Measurements from ENCODE around the gene FAM204A.

Gene FAM204A

GRCh38 chr10:118278649-118279048, 63.5 kb downstream of the FAM204A start:
- DNase-seq (ENCODE audit: low read depth in 3 of 3) = no peak

GRCh38 chr10:118277871-118278270, 64.3 kb downstream of the FAM204A start:
- DNase-seq (ENCODE audit: low read depth in 3 of 3) = no peak

- no peak for DNase-seq (ENCODE audit: low read depth in 3 of 3)
These were observed 65.4 kb downstream of the FAM204A start for GRCh38 chr10:118276727-118277126.

- no peak for DNase-seq (ENCODE audit: low read depth in 3 of 3)
These were observed 65.9 kb downstream of the FAM204A start for GRCh38 chr10:118276204-118276603.

GRCh38 chr10:118273662-118274061, 68.5 kb downstream of the FAM204A start:
- DNase-seq (ENCODE audit: low read depth in 3 of 3) = no peak

- no peak for DNase-seq (ENCODE audit: low read depth in 3 of 3)
These were observed 69.4 kb downstream of the FAM204A start for GRCh38 chr10:118272767-118273166.

GRCh38 chr10:118272149-118272721, 69.9 kb downstream of the FAM204A start:
- DNase-seq (ENCODE audit: low read depth in 3 of 3) = no peak

- no peak for DNase-seq (ENCODE audit: low read depth in 3 of 3)
These were observed 70.5 kb downstream of the FAM204A start for GRCh38 chr10:118271671-118272070.

- no peak for DNase-seq (ENCODE audit: low read depth in 3 of 3)
These were observed 75.9 kb downstream of the FAM204A start for GRCh38 chr10:118266098-118266748.

GRCh38 chr10:118264838-118265470, 77.2 kb downstream of the FAM204A start:
- no peak for DNase-seq (ENCODE audit: low read depth in 3 of 3)

GRCh38 chr10:118264252-118264651, 77.9 kb downstream of the FAM204A start:
- no peak for DNase-seq (ENCODE audit: low read depth in 3 of 3)

GRCh38 chr10:118262538-118262937, 79.6 kb downstream of the FAM204A start:
- no peak for DNase-seq (ENCODE audit: low read depth in 3 of 3)

GRCh38 chr10:118259288-118259906, 82.7 kb downstream of the FAM204A start:
- DNase-seq (ENCODE audit: low read depth in 3 of 3) = peak; percentile 0 to 22 (median 11)

- DNase-seq (ENCODE audit: low read depth in 3 of 3) = no peak
These were observed 83.8 kb downstream of the FAM204A start for GRCh38 chr10:118258285-118258684.

GRCh38 chr10:118256825-118257570, 85.1 kb downstream of the FAM204A start:
- no peak for DNase-seq (ENCODE audit: low read depth in 3 of 3)

- DNase-seq (ENCODE audit: low read depth in 3 of 3) = no peak
These were observed 85.9 kb downstream of the FAM204A start for GRCh38 chr10:118256209-118256608.

GRCh38 chr10:118255355-118255754, 86.8 kb downstream of the FAM204A start:
- no peak for DNase-seq (ENCODE audit: low read depth in 3 of 3)

GRCh38 chr10:118254654-118255053, 87.5 kb downstream of the FAM204A start:
- DNase-seq (ENCODE audit: low read depth in 3 of 3) = no peak

GRCh38 chr10:118253397-118253796, 88.7 kb downstream of the FAM204A start:
- DNase-seq (ENCODE audit: low read depth in 3 of 3) = no peak

GRCh38 chr10:118251791-118252190, 90.3 kb downstream of the FAM204A start:
- no peak for DNase-seq (ENCODE audit: low read depth in 3 of 3)

GRCh38 chr10:118249714-118250113, 92.4 kb downstream of the FAM204A start:
- DNase-seq (ENCODE audit: low read depth in 3 of 3) = no peak

Data from stimulated activated CD4-positive, alpha-beta T cell treated with anti-CD3 and anti-CD28 coated beads, TNF-alpha, amount 100 ng/mL, for 48 hours (primary cell).